ENCODE data around the gene GOLGA8S.
"Not testable (repeated sequence)": the region's sequence is repeated elsewhere in the genome, so short reads cannot be mapped to it uniquely, and the experiment has no call there.

GOLGA8S gene, protein sequence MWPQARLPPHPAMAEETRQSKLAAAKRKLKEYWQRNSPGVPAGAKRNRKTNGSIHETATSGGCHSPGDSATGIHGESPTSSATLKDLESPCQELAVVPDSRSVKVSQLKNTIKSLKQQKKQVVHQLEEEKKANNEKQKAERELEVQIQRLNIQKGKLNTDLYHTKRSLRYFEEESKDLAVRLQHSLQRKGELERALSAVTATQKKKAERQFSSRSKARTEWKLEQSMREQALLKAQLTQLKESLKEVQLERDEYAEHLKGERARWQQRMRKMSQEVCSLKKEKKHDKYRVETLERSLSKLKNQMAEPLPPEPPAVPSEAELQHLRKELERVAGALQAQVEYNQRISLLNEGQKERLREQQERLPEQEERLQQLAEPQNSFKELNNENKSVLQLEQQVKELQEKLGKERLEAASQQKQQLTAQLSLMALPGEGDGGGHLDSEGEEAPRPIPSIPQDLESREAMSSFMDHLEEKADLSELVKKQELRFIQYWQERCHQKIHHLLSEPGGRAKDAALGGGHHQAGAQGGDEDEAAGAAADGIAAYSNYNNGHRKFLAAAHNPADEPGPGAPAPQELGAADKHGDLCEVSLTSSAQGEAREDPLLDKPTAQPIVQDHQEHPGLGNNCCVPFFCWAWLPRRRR

DNA sequence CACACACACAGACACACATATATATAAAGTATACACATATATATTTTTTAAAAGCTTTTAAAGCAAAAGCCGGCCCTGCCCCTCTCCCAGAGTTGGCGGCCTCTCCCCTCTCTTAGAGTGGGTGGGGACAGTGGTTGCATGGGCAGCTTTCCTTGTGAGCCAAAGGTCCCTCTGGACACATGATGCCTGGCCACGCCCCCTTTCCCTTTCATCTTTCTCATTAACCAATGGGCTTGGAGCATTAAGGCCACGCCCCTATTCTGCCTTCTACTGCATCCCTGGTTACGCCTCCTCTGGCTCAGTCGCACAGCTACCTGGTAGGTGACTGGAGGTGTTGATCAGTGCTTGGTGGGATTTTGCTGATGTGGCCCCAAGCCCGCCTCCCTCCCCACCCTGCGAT lies at the start of gene GOLGA8S:
GOLGA8S (plus strand) TSS at position 301 of the 400 bp plus-strand sequence; CDS start at position 363, 62 bp downstream.
- not testable (repeated sequence) for DNase-seq

DNA sequence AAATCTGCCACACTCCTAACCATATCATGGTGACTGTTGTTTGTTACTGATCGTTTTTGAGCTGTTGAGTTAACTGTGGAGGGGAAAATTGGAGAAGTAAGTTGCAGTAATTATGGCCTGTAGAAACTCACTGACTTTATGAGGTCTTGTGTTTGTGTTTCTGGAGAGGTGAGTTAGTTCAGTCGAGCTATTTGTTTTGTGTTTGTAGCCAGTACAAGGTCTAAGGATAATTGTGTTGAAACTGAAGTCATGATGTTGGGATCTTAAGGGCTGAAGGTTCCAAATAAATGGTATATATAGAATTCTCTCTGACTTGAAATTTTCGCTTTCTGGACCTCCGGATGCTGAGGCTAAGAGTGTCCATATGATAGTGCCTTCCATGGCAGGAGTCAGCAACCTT lies 49.7 kb upstream of the GOLGA8S start:
- DNase-seq = not testable (repeated sequence)

DNA sequence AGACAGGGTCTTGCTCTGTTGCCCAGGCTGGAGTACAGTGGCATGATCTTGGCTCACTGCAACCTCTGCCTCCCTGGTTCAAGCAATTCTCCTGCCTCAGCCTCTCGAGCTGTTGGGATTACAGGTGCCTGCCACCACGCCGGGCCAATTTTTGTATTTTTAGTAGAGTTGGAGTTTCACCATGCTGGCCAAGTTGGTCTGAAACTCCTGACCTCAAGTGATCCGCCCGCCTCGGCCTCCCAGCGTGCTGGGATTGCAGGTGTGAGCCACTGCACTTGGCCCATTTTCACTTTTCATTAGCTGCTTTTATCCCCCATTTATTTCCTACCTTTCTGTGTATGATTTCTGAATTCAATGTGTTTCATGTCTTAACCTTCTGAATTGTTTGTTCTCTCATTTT lies 48.6 kb upstream of the GOLGA8S start:
- DNase-seq = not testable (repeated sequence)

DNA sequence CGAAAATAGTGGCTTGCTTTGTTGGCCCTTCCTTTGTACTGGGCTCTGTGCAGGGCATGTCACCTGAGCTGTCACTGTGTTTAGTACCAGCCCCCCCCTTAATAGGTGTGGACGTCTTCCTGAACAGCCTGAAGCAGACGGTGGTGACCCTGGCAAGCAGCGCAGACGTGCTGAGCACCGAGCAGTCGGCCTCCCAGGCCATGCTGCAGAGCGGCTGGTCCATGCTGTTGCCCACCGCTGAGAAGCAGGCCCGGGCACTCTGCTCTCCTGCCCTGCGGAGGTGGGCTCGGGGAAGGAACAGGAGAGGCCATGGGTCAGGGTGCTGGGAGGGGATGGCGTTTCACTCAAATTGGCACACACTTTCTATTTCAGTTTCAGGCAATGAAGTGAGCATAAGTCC lies 43.3 kb upstream of the GOLGA8S start:
- not testable (repeated sequence) for DNase-seq

DNA sequence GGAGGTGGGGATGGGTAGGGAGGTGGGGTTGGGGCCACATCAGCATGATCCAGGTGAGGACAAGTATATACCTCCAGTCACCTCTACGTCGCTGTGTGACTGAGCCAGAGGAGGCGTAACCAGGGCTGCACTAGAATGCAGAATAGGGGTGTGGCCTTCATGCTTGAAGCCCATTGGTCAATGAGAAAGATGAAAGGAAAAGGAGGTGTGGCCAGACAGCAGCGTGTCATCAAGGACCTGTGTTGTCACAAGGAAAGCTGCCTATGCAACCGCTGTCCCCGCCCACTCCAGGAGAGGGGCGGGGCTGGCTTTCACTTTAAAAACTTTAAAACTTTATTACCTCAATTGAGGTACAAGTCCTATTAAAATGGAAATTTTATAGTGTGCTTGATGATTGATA lies 20.5 kb upstream of the GOLGA8S start, which contains the start of gene GOLGA6L26:
GOLGA6L26 (minus strand) TSS at position 101 of the 400 bp plus-strand sequence; CDS start at position 40, 61 bp downstream.
- not testable (repeated sequence) for DNase-seq

DNA sequence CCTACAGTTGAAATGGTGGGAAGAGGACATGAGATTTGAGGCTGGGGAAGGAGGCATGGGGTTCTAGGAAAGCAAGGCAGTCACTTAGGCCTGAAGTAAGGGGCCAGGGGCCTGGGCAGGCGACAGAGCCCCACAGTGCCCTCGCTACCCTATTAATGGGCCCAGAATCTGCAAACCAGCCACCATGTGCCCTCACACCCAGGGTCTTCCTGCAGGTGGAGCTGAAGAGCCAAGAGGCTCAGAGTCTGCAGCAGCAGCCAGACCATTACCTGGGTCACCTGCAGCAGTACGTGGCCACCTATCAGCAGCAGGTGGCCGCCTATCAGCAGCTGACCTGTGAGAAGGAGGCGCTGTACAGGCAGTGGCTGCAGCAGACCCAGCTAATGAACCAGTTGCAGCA lies 8.1 kb downstream of the GOLGA8S start:
- DNase-seq = not testable (repeated sequence)

DNA sequence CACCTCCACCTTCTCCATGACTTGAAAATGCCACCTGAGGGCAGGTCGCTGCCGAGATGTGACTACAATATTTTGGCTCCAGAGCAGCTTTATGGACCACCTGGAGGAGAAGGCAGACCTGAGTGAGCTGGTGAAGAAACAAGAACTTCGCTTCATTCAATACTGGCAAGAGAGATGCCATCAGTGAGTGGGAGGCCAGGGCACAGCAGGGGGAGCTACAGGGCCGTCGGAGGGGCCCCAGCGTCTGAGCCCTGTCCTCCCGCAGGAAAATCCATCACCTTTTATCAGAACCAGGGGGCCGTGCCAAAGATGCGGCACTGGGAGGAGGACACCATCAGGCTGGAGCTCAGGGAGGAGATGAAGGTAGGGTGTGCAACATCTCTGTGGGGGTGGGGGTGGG lies 9.7 kb downstream of the GOLGA8S start:
- not testable (repeated sequence) for DNase-seq

DNA sequence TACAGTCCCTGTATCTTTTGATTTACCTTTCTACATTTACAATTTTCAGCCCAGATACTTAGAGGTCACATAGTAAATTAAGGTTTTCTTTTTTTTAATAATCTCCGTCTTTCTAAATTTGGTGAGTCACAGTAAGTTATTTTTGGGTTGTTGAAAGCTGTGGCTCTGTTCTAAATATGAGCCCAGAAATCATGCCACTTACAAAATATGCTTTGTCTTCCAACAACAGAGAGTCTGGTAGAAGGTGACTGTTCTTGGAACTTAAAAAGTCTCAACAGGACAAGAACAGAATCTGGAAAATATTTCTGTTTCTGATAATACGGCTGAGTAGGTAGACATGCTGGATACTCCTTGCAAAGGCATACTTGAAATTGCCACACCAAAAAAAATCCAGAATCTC lies 16.0 kb downstream of the GOLGA8S start:
- no peak for DNase-seq

DNA sequence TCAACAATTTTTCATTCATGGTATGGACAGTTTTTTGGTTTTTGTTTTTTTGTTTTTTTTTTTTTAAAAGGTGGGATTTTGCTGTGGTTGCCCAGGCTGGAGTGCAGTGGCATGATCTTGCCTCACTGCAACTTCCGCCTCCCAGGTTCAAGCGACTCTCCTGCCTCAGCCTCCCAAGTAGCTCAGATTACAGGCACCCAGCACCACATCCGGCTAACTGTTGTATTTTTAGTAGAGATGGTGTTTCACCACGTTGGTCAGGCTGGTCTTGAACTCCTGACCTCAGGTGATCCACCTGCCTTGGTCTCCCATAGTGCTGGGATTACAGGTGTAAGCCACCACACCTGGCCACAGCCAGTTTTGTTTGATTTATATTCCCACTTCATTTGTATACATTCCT lies 16.6 kb downstream of the GOLGA8S start:
- not testable (repeated sequence) for DNase-seq

DNA sequence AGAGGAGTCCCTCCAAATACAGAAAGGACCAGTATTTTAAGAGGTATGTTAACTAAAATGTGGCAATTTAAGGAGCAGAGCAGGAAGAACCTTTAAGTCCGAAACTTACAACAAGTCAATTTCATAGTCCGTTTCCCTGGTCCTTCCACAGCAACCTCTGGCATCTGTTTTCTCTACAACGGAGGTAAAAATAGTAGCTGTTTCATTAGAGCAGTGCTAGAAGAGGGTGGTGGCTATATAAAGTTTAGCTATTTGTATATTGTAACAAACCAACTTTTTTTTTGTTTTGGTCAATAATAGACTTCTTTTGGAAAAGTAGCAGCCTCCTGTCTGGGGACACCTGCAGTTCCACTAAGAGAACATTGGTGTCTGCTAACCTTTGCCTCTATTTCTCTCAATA lies 17.3 kb downstream of the GOLGA8S start:
- not testable (repeated sequence) for DNase-seq

DNA sequence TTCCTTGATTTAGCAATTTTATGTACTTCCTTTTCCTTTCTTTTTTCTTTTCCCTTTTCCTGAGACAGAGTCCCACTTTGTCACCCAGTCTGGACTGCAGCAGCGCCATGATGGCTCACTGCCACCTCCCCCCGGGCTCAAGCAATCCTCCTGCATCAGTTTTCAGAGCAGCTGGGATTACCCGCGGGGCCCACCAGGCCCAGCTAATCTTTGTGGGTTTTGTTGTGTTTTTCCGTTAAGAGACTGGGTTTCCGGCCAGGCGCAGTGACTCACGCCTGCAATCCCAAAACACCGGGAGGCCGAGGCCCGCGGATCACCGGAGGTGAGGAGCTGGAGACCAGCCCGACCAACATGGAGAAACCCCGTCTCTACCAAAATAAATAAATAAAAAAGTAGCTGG lies 17.7 kb downstream of the GOLGA8S start:
- DNase-seq = no peak

DNA sequence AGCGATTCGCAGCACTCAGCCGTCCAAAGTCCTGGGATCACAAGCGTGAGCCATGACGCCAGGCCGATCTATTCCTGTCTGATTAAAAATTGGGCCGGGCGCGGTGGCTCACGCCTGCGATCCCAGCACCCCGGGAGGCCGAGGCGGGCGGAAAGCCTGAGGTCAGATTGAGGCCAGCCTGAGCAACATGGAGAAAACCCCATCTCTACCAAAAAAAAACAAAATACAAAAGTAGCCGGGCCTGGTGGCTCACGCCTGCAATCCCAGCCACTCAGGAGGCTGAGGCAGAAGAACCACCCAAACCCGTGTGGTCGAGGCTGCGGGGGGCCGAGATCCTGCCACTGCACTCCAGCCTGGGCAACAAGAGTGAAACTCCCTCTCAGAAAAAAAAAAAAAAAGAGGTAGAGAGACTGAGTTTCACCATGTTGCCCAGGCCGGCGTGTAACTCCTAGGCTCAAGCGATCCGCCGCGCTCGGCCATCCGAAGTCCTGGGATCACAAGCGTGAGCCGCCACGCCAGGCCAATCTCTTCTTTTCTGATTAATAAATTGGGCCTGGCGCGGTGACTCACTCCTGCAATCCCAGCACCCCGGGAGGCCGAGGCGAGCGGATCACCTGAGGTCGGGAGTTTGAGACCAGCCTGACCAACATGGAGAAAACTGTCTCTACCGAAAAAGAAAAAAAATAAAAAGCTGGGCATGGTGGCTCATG lies 18.5 kb downstream of the GOLGA8S start:
- not testable (repeated sequence) for DNase-seq

DNA sequence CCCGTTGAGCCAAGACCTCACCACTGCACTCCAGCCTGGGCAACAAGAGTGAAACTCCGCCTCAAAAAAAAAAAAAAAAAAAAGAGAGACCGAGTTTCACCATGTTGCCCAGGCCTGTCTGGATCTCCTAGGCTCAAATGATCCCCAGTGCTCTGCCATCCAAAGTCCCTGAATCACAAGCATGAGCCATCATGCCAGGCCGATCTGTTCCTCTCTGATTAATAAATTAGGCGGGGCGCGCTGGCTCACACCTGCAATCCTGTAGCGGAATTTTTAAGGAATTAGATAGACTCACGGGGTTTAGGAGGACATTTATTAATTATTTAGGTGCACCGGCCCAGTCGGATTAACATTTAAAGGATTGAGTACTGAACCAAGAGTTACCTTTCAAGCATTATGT lies 19.7 kb downstream of the GOLGA8S start:
- DNase-seq = not testable (repeated sequence)

DNA sequence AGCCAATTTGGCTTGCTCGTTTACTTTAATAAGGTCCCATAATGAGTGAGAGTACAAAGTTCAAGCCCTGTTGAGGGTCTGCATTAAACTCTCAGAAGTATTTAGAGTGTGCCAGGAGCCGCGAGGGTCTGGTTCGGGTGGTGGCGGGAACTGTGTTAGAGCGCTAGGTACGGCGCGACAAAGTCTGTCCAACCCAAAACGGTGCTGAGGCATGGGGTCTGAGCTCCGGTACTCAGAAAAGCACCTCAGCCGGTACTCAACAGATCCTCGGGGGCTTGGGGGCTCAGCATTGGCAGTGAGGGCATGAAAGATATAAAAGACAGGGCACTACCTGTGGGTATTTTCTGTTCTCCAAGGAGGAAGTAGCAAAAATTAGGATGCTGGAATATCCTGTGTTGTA lies 24.4 kb downstream of the GOLGA8S start:
- not testable (repeated sequence) for DNase-seq

DNA sequence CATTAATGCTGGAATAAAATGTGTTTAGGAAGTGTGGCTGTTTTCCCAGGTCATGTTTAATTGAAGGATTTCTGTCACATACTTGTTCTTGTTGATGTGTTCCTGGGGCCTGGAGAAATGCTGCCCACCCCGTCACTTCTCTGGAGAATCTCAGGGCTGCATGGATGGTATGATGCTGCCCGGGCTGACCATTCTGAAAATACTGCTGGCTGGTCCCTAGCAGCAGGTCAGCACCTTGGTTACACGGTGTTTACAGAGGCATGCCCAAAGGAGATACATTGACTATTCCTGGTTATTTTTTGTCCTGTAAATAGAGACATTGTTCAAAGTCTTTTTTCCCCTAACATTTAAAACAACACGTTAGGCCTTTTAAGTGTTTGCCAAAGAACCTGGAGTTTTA lies 26.2 kb downstream of the GOLGA8S start:
- not testable (repeated sequence) for DNase-seq

DNA sequence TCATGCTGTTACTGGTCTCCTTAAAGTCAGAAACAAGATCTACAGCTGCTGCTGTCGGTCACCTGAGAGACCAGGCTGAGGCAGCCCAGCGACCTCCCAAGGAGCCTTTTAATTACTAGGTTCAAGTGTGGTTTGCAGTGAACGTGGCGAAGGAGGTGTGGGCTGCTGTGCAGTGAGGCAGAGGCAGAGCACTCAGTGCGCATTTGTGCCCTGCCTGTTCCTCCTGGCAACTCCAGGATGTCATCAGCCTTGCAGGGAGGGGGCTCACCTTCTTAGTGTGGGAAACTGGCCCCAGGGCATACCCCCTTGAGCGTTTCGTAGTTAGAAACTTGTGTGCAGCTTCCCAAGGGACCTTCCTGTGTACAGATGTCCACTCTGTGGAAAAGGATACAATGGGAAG lies 26.6 kb downstream of the GOLGA8S start:
- not testable (repeated sequence) for DNase-seq

DNA sequence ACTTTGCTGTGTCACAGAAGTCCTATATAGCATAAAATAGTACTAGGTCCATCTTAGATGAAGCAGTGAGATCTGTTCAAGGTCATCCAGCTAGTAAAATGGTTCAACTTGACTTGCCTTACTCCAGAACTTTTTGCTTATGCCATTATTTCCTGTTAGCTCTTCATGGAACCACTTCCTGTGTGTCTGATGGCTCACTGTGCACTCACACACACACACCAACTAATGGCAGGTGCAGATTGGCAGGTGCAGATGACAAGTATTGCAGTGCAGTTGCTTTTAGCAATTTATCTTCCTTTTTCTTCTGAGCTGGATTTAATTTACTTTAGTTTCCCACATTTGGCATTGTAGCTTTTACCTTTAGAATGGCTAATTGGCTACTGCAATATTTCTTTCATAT lies 29.8 kb downstream of the GOLGA8S start:
- DNase-seq = no peak

DNA sequence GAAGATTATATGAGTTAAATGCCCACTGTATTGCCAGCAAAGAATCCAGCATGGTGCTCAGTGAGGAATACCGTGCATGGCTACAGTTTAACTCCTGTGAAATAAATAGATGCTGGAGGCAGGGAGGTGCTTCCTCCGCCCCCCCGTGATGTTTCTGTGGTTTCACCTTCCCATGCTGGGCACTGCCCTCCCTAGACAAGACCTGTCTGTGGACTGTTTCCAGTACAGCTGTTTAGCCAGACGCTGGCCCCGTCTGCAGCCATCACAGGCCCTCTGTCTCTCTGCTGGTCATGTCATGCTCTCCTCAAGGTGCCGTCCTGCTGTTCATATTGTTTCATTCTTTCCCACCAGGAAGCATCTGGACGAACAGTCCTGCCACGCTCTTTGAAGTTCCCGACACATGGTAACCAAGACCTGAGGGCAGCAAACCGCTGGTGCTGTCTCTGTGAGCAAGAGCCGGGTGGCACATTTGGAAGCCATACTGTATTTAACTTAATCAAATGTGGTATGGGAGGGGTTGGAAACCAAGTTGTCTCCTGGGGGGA lies 31.4 kb downstream of the GOLGA8S start:
- DNase-seq = no peak

DNA sequence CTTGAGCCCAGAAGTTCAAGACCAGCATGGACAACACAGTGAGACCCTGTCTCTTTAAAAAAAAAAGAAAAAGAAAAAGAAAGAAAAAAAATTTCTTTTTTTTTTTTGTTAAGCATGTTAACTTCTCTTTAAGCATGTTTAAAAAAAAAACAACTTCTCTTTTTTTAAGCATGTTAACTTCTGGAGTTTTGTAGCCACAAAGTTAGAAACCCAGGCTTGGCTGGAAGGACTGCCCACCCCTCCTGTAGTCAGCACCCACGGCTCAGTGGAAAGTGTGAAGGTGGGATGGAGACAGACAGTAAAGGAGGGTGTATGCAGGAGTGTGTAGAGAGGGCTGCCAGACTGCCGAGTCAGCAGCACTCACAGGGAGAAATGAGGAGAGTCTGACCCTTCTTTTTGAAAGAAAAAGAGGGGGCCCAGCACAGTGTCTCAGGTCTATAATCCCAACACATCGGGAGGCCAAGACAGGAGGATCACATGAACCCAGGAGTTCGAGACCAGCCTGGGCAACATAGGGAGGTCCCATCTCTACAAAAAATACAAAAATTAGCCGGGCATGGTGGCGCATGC lies 33.2 kb downstream of the GOLGA8S start:
- no peak for DNase-seq

DNA sequence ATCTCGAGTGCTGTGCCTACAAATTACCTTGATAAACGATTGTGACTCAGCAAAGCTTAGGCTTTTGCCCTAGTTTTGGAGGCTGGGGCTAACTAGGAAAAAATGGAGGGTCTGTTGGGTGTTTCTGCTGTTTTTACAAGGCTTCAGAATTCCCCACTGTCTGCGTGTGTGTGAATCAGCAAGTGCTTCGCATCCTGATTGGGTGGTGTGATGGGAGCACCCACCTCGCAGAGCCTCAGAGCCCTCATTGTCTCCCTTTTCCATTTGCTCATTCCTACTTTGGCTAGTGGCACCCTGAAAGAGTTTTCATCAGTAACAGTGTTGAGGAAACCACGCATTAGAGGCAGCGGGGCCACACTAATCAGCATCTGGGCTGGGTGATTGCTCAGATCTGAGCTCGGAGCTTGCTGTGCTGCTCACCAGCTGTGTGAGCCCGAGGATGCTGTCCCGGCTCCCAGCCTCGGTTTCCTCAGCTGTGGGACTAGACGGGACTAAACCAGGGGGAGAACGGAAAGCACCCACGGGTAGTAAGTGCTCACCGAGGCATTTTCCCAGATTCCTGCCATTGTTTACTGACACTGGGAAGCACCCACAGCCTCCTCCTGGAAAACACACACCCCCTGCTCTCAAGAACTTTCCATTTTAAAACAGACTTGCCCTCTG lies 40.6 kb downstream of the GOLGA8S start:
- no peak for DNase-seq

DNA sequence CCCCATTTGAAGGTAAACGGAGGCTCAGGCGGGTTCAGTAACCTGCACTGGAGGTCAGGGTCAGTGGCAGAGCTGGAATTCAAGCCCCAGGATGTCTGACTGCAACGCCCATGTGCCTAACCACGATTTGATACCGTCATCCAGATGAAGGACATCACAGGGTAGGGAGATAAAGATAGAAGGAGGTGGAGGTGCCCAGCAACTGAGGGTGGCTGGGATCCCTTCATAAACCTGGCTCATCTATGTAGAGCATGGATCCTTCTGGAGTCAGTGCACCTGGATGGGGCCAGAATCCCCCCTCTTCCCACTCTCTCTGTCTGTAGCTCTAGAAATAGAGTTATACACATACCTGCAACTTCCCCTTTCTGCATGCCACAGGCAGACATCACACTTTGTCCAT lies 41.3 kb downstream of the GOLGA8S start:
- DNase-seq = no peak

DNA sequence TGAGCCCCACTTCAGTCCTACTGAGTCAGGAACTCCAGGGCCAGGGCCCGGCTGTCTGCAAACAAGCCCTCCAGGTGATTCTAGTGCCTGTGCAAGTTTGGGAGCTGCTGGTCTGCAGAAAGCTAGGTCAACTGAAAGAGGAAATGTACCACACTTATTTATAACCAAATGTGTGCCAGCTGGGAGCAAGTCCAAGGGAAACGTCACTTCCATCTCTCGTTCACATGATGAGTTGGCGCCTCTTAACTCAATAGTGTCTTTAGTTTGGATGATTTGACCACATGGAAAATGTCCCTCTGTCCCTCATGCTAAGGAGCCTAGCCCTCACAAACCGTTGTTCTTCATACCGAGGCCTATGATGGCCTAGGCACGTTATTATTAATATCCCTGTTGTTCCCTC lies 43.2 kb downstream of the GOLGA8S start:
- DNase-seq = no peak

Measured in HCEC 1CT (cell line).